Left renal cortex interstitium (tissue), 4 donors: ENCODE data around the gene AMBRA1. TPM values are rescaled to one million over a fixed set of nuclear protein-coding genes. Genes with fewer than 3 reads are reported as not detected.

Experiments
- DNase-seq, 4 donors: peaks; one replicate each; pipeline ENCODE4 v3.0.0-alpha.2; 2013; ENCODE audit warnings: low read depth in 4 of 4, low spot score in 2 of 4, missing footprints in 1 of 4
- polyA plus RNA-seq, 4 donors: library from polyadenylated mRNA; unstranded; fragments of 120-200 nt; gene quantifications; one replicate each; pipeline ENCODE4 v1.2.1, GENCODE V29; 2013; ENCODE audit not compliant: insufficient read length in 4 of 4

Gene AMBRA1
- polyA plus RNA-seq, 4 donors = 24.6 to 28.4 (median 26.3) TPM

- no peak for DNase-seq
Measured at GRCh38 chr11:46574656-46575055, 19.2 kb downstream of the AMBRA1 start.

- no peak for DNase-seq
Measured at GRCh38 chr11:46570790-46571398, 22.9 kb downstream of the AMBRA1 start.

GRCh38 chr11:46565232-46565840 is 28.5 kb downstream of the AMBRA1 start:
- DNase-seq = no peak

GRCh38 chr11:46564459-46564858 is 29.4 kb downstream of the AMBRA1 start:
- no peak for DNase-seq

GRCh38 chr11:46562527-46562926 is 31.3 kb downstream of the AMBRA1 start:
- no peak for DNase-seq

GRCh38 chr11:46560300-46560991 is 33.4 kb downstream of the AMBRA1 start:
- DNase-seq = no peak

- DNase-seq = no peak
Measured at GRCh38 chr11:46559815-46560214, 34.0 kb downstream of the AMBRA1 start.

- DNase-seq = no peak
Measured at GRCh38 chr11:46557684-46558151, 36.1 kb downstream of the AMBRA1 start.

GRCh38 chr11:46555267-46556054 is 38.4 kb downstream of the AMBRA1 start:
- no peak for DNase-seq

- no peak for DNase-seq
Measured at GRCh38 chr11:46554213-46555147, 39.3 kb downstream of the AMBRA1 start.

- no peak for DNase-seq
Measured at GRCh38 chr11:46553814-46554212, 40.0 kb downstream of the AMBRA1 start.

GRCh38 chr11:46551261-46551660 is 42.6 kb downstream of the AMBRA1 start:
- DNase-seq = no peak

- DNase-seq = no peak
Measured at GRCh38 chr11:46547579-46547978, 46.2 kb downstream of the AMBRA1 start.

- DNase-seq = no peak
Measured at GRCh38 chr11:46543564-46543963, 50.3 kb downstream of the AMBRA1 start.

- no peak for DNase-seq
Measured at GRCh38 chr11:46541593-46542371, 52.0 kb downstream of the AMBRA1 start.

GRCh38 chr11:46540807-46541206 is 53.0 kb downstream of the AMBRA1 start:
- DNase-seq = no peak

- DNase-seq = peak in 3 of 4 donors; percentile 41 to 83 (median 58)
Measured at GRCh38 chr11:46537537-46538295, 56.1 kb downstream of the AMBRA1 start.

GRCh38 chr11:46537121-46537520 is 56.7 kb downstream of the AMBRA1 start:
- no peak for DNase-seq
